Suprapubic skin (tissue), 4 donors: ENCODE data around the gene MAD1L1. TPM values are rescaled to one million over a fixed set of nuclear protein-coding genes. Genes with fewer than 3 reads are reported as not detected.
"Not testable (repeated sequence)": the region's sequence is repeated elsewhere in the genome, so short reads cannot be mapped to it uniquely, and the experiment has no call there.

Source experiments
- DNase-seq, 2 donors: peaks; one replicate each; pipeline ENCODE4 v3.0.0-alpha.2; 2019; ENCODE audit warnings: low spot score in 2 of 2
- H3K27ac ChIP-seq: fragments of 200-600 bp; sonication (generic); one replicate; pipeline ENCODE4 v1.5.1; 2019
- H3K27me3 ChIP-seq: fragments of 200-600 bp; sonication (generic); one replicate; pipeline ENCODE4 v1.5.1; 2019
- H3K36me3 ChIP-seq: fragments of 200-600 bp; sonication (generic); one replicate; pipeline ENCODE4 v1.5.1; 2019
- H3K4me1 ChIP-seq: fragments of 200-600 bp; sonication (generic); one replicate; pipeline ENCODE4 v1.5.1; 2019
- H3K4me3 ChIP-seq: fragments of 200-600 bp; sonication (generic); one replicate; pipeline ENCODE4 v1.5.1; 2019; ENCODE audit warnings: mild to moderate bottlenecking
- H3K9me3 ChIP-seq: fragments of 200-600 bp; sonication (generic); one replicate; pipeline ENCODE4 v1.5.1; 2019
- CTCF ChIP-seq, 2 donors: fragments of 200-600 bp in 1 of 2; fragments of 450-650 bp in 1 of 2; sonication (generic) in 1 of 2; IDR thresholded peaks; one replicate each; pipeline ENCODE4 v1.5.1; 2016 to 2019; ENCODE audit warnings: antibody characterized with exemption in 2 of 2, mild to moderate bottlenecking in 1 of 2, moderate library complexity in 1 of 2
- EP300 ChIP-seq: sonication (generic); formaldehyde crosslinking; IDR thresholded peaks from one replicate; pipeline ENCODE4 v1.6.1; 2017; ENCODE audit warnings: antibody characterized with exemption
- POLR2A ChIP-seq, 2 donors: fragments of 450-650 bp; IDR thresholded peaks; one replicate each; pipeline ENCODE4 v1.6.1; 2017; ENCODE audit warnings: antibody characterized with exemption in 2 of 2, mild to moderate bottlenecking in 2 of 2, moderate library complexity in 2 of 2
- POLR2AphosphoS5 ChIP-seq, 3 donors: sonication (generic); formaldehyde crosslinking; IDR thresholded peaks; one replicate each; pipeline ENCODE4 v1.6.1; 2017; ENCODE audit warnings: antibody characterized with exemption in 3 of 3
- WGBS: methylation state at CpG from one replicate; pipeline ENCODE4 v1.1.5; 2018; 5-methylcytosine and 5-hydroxymethylcytosine counted together
- total RNA-seq, 4 donors: library from RNA; depleted of rRNA; stranded (reverse); fragments of >200 nt; gene quantifications; one replicate each; pipeline ENCODE4 v1.1.0, GENCODE V29; 2016

Gene MAD1L1
- total RNA-seq, 4 donors from 2014 or later, result 53.2 to 69.8 (median 62.2) TPM

GRCh38 chr7:1864161-1864940, 368.4 kb downstream of the MAD1L1 start:
- no peak for DNase-seq
- Histone ChIP-seq H3K9me3 (no peaks in the 10 kb centered on the region), H3K27ac (no peak overlapping the region), H3K36me3 (no peaks in the 10 kb centered on the region), H3K27me3 (no peaks in the 10 kb centered on the region), H3K4me1 (no peaks in the 10 kb centered on the region), H3K4me3 (no peak overlapping the region)
- WGBS, result 86% methylated on average over 10 of the region's 25 CpGs
- TF ChIP-seq CTCF (IDR thresholded peaks at IDR 0.05), result no peak
- no peak for TF ChIP-seq EP300
- TF ChIP-seq POLR2A (IDR thresholded peaks at IDR 0.05), result no peak
- no peak for TF ChIP-seq POLR2AphosphoS5 (IDR thresholded peaks at IDR 0.05)

GRCh38 chr7:1863091-1863900, 369.4 kb downstream of the MAD1L1 start:
- Histone ChIP-seq H3K27me3 (no peaks in the 10 kb centered on the region), H3K4me3 (no peak overlapping the region), H3K36me3 (no peaks in the 10 kb centered on the region), H3K27ac (no peak overlapping the region), H3K4me1 (no peaks in the 10 kb centered on the region), H3K9me3 (no peaks in the 10 kb centered on the region)
- no peak for DNase-seq
- 80% methylated on average over 1 of the region's 40 CpGs for WGBS
- TF ChIP-seq POLR2A (IDR thresholded peaks at IDR 0.05) (no peak), EP300 (no peak), POLR2AphosphoS5 (IDR thresholded peaks at IDR 0.05) (no peak), CTCF (IDR thresholded peaks at IDR 0.05) (no peak)

GRCh38 chr7:1862560-1862959, 370.2 kb downstream of the MAD1L1 start:
- WGBS, result 86% methylated on average over 9 of the region's 9 CpGs
- Histone ChIP-seq H3K9me3 (no peaks in the 10 kb centered on the region), H3K4me3 (no peak overlapping the region), H3K36me3 (no peaks in the 10 kb centered on the region), H3K4me1 (peaks cover 4% of the 10 kb centered on the region), H3K27ac (no peak overlapping the region), H3K27me3 (no peaks in the 10 kb centered on the region)
- no peak for TF ChIP-seq POLR2AphosphoS5 (IDR thresholded peaks at IDR 0.05)
- no peak for TF ChIP-seq POLR2A (IDR thresholded peaks at IDR 0.05)
- TF ChIP-seq EP300, result no peak
- no peak for TF ChIP-seq CTCF (IDR thresholded peaks at IDR 0.05)
- no peak for DNase-seq

- TF ChIP-seq EP300, result no peak
- no peak for TF ChIP-seq CTCF (IDR thresholded peaks at IDR 0.05)
- TF ChIP-seq POLR2A (IDR thresholded peaks at IDR 0.05), result no peak
- TF ChIP-seq POLR2AphosphoS5 (IDR thresholded peaks at IDR 0.05), result no peak
- no peaks in the 10 kb centered on the region for H3K9me3 ChIP-seq
- no peaks in the 10 kb centered on the region for H3K36me3 ChIP-seq
- no peak overlapping the region for H3K4me3 ChIP-seq
- no peak for DNase-seq
- H3K27me3 ChIP-seq, result no peaks in the 10 kb centered on the region
- WGBS, result 67% methylated on average over 7 of the region's 19 CpGs
- no peak overlapping the region for H3K27ac ChIP-seq
- H3K4me1 ChIP-seq, result peaks cover 4% of the 10 kb centered on the region
Observed at GRCh38 chr7:1861799-1862458, 370.8 kb downstream of the MAD1L1 start.

- not testable (repeated sequence) for H3K36me3 ChIP-seq, H3K27ac ChIP-seq, H3K4me3 ChIP-seq, H3K27me3 ChIP-seq, H3K9me3 ChIP-seq, H3K4me1 ChIP-seq, DNase-seq
- WGBS, result 100% methylated on average over 6 of the region's 33 CpGs
Observed at GRCh38 chr7:1860881-1861798, 371.6 kb downstream of the MAD1L1 start.
